Transverse colon (tissue), 4 donors: ENCODE data around the gene HBZ.

Experiments used
- CTCF ChIP-seq, 5 experiments: fragments of 200-600 bp in 3 of 5; fragments of 450-650 bp in 2 of 5; sonication (generic) in 3 of 5; IDR thresholded peaks; 1 replicate in 2 of 5; 2 replicates in 3 of 5; pipeline ENCODE4 v1.5.1; 2016 to 2017; ENCODE audit warnings: antibody characterized with exemption in 5 of 5, inconsistent platforms in 3 of 5, mild to moderate bottlenecking in 2 of 5, moderate library complexity in 1 of 5
- POLR2AphosphoS5 ChIP-seq, 3 donors: sonication (generic); formaldehyde crosslinking; IDR thresholded peaks; one replicate each; pipeline ENCODE4 v1.6.1; 2016; ENCODE audit warnings: antibody characterized with exemption in 3 of 3

GRCh38 chr16:159136-159849 is 6.8 kb downstream of the HBZ start:
- TF ChIP-seq POLR2AphosphoS5 (IDR thresholded peaks at IDR 0.05) = no peak
- TF ChIP-seq CTCF (IDR thresholded peaks at IDR 0.05) = no peak
